GM13976 (cell line): ENCODE data around the gene TPPP2.
"Not testable (repeated sequence)": the region's sequence is repeated elsewhere in the genome, so short reads cannot be mapped to it uniquely, and the experiment has no call there.

ENCODE experiments used
- DNase-seq: peaks from one replicate; pipeline ENCODE4 v3.0.0; 2012; ENCODE audit warnings: low spot score
- in situ Hi-C: fragments of 300-500 bp; cut with MboI; formaldehyde crosslinking; loops from one replicate; pipeline ENCODE4 v1.12.0; 2022; ENCODE audit warnings: low sequenced_read_pairs, mixed read lengths, inconsistent platforms; ENCODE audit not compliant: unreplicated experiment
- TF ChIP-seq, protein P1 (sequence below): IDR thresholded peaks from 2 replicates; pipeline ENCODE4 v1.5.1; 2012; ENCODE audit warnings: borderline replicate concordance, mild to moderate bottlenecking; ENCODE audit not compliant: insufficient read depth; ENCODE audit errors: extremely low read depth, missing control alignments, control extremely low read depth

TPPP2 gene

DNA sequence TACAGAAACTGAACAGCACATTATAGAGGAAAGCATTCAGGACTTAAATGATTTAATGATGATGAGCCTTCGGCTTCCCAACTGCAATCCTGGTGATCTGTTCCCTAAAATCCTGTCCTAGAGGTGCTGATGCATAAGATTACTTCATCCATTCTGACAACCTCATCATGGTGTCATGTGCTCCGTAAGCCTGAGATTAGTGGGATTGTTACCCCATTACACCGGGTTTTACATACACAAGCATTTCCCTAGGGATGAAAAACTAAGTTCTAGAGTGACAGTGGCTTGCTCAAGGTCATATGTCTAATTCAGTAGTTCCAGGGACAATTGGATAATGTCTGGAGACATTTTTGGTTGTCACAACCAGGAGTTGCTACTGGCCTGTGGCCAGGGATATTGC lies 7.1 kb downstream of the TPPP2 start:
- in situ Hi-C loops: no loop called here
- TF ChIP-seq, protein P1, sequence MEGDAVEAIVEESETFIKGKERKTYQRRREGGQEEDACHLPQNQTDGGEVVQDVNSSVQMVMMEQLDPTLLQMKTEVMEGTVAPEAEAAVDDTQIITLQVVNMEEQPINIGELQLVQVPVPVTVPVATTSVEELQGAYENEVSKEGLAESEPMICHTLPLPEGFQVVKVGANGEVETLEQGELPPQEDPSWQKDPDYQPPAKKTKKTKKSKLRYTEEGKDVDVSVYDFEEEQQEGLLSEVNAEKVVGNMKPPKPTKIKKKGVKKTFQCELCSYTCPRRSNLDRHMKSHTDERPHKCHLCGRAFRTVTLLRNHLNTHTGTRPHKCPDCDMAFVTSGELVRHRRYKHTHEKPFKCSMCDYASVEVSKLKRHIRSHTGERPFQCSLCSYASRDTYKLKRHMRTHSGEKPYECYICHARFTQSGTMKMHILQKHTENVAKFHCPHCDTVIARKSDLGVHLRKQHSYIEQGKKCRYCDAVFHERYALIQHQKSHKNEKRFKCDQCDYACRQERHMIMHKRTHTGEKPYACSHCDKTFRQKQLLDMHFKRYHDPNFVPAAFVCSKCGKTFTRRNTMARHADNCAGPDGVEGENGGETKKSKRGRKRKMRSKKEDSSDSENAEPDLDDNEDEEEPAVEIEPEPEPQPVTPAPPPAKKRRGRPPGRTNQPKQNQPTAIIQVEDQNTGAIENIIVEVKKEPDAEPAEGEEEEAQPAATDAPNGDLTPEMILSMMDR: no peak

GRCh38 chr14:21038441-21039422 lies 8.7 kb downstream of the TPPP2 start:
- in situ Hi-C loops: no loop called here
- no peak for DNase-seq
- TF ChIP-seq, protein P1: no peak

More for the DNA sequence above, 7.1 kb downstream of the TPPP2 start:
- DNase-seq: no peak

DNA sequence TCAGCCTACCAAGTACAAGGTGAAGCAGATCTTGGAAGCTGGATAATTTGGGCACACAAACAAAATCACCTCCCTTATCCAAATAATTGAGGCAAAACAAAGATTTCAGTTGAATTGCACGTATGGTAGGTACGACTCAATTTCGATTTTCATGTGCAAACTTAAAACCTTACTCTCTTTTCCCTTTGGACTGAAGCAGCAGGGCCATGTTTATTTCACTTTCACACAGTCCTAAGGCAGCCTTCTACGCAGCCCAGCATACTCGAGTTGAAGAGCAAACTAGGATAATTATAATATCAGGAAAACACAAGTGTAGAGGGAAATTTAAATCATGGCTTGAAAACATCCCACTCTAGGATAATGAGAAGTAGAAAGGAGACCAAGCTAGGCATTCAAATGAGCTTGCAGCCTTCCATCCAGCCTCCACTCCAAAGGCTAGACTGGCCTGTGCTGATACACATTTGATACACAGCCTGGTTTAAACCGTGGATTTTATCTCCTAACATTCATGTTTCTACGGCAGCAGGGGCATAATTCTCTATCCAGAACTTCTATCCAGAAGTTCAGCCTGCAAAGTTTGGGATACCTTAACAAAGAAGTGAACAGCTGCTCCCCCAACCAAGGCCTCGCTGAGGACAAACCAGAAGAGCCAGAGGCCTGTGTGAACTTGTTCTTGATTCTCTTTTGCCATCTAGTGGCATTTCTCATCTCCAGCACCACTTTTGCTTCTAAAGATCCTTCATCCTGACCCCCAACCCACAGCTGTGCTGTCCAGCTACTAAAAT lies 9.8 kb downstream of the TPPP2 start:
- TF ChIP-seq, protein P1: peak; percentile 18
- in situ Hi-C loops: no loop called here
- peak; percentile 53 for DNase-seq

GRCh38 chr14:21040370-21040925 lies 10.4 kb downstream of the TPPP2 start:
- TF ChIP-seq, protein P1: no peak
- DNase-seq: no peak
- in situ Hi-C loops: no loop called here

GRCh38 chr14:21040941-21041340 lies 10.9 kb downstream of the TPPP2 start:
- DNase-seq, in situ Hi-C loops: not testable (repeated sequence)

DNA sequence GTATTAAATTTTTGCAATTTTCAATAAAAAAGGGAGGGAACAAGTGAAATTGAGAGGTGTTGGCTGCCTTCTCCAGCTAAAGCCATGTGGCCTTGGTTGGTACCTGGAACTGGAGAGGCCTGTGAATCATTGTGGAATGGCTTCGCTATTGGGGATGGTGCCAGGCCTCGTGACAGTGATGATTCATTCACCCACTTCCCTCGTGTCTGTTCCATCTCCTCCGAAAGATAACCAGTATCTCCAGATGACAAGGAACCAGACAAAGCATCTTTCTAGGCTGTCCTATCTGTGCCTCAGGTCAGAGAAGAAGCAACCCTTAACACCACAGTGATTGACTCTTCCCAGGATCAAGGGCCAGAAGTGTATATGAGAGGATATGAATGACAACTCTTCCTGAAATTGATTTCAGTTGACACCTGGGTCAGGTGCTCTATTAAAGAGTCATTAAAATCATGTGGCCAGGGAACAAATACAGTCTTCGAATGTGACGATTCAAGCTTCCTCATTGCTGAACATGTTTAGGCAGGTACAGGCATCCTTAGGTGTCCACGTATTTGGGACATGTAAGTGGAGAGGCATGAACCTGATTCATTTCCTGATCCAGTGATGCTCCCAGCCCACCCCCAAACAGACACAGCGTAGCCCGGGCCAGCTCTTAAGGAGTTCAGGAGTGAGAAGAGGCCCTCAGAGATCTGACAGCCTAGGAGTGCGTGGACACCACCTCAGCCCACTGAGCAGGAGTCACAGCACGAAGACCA lies 11.8 kb downstream of the TPPP2 start, which contains the start of gene RNASE7:
RNASE7 (plus strand) TSS at position 687 of the 758 bp plus-strand sequence. CDS start 631 bp downstream, outside the sequence.
- in situ Hi-C loops: no loop called here
- TF ChIP-seq, protein P1: no peak
- no peak for DNase-seq
